Occipital lobe (tissue), 2 donors: ENCODE results near the gene KCTD17. TPM values are rescaled to one million over a fixed set of nuclear protein-coding genes. Genes with fewer than 3 reads are reported as not detected.
"Not testable (repeated sequence)": the region's sequence is repeated elsewhere in the genome, so short reads cannot be mapped to it uniquely, and the experiment has no call there.

Experiments used
- DNase-seq: peaks from one replicate; lab custom pipeline; 2025; lab: John Stamatoyannopoulos, UW
- total RNA-seq: library from RNA; depleted of rRNA; stranded (reverse); fragments of >200 nt; gene quantifications from one replicate; pipeline ENCODE4 v1.2.3, GENCODE V29; 2014

The KCTD17 gene
- total RNA-seq, 1 donor from 2014 or later = 22.6 TPM

GRCh38 chr22:37060801-37061610 is 9.5 kb downstream of the KCTD17 start:
- no peak for DNase-seq

- no peak for DNase-seq
Observed at GRCh38 chr22:37061611-37062375, 10.3 kb downstream of the KCTD17 start.

- DNase-seq = no peak
Observed at GRCh38 chr22:37062376-37062675, 10.8 kb downstream of the KCTD17 start.

GRCh38 chr22:37062702-37063381 is 11.3 kb downstream of the KCTD17 start:
- no peak for DNase-seq

GRCh38 chr22:37063431-37064420 is 12.2 kb downstream of the KCTD17 start:
- DNase-seq = no peak

- no peak for DNase-seq
Observed at GRCh38 chr22:37064553-37064952, 13.0 kb downstream of the KCTD17 start.

- DNase-seq = no peak
Observed at GRCh38 chr22:37065180-37065579, 13.6 kb downstream of the KCTD17 start.

GRCh38 chr22:37065961-37066360 is 14.4 kb downstream of the KCTD17 start:
- no peak for DNase-seq

GRCh38 chr22:37067428-37067827 is 15.9 kb downstream of the KCTD17 start:
- no peak for DNase-seq

- no peak for DNase-seq
Observed at GRCh38 chr22:37068859-37069258, 17.3 kb downstream of the KCTD17 start.

GRCh38 chr22:37069319-37069718 is 17.8 kb downstream of the KCTD17 start:
- no peak for DNase-seq

GRCh38 chr22:37069719-37070118 is 18.2 kb downstream of the KCTD17 start:
- no peak for DNase-seq

GRCh38 chr22:37070334-37070733 is 18.8 kb downstream of the KCTD17 start:
- DNase-seq = no peak

GRCh38 chr22:37070744-37071143 is 19.2 kb downstream of the KCTD17 start:
- DNase-seq = no peak

- not testable (repeated sequence) for DNase-seq
Observed at GRCh38 chr22:37071850-37072592, 20.5 kb downstream of the KCTD17 start.

GRCh38 chr22:37072673-37073072 is 21.1 kb downstream of the KCTD17 start:
- no peak for DNase-seq

GRCh38 chr22:37074537-37074936 is 23.0 kb downstream of the KCTD17 start:
- DNase-seq = no peak

GRCh38 chr22:37075046-37075445 is 23.5 kb downstream of the KCTD17 start:
- no peak for DNase-seq

GRCh38 chr22:37075822-37076433 is 24.4 kb downstream of the KCTD17 start:
- DNase-seq = no peak
